Fibroblast of lung (primary cell): Measurements from ENCODE around the gene IGF1R. TPM values are rescaled to one million over a fixed set of nuclear protein-coding genes. Genes with fewer than 3 reads are reported as not detected.

Experiments used
- DNase-seq, 2 donors: peaks; one replicate each; pipeline versions ENCODE4 v3.0.0 to v3.0.0-alpha.2; 2010; ENCODE audit warnings: low read depth in 2 of 2
- H2AFZ ChIP-seq: 2 replicates; pipeline ENCODE4 v1.5.1; 2012; ENCODE audit warnings: low read length, control low read depth, inconsistent platforms
- H3K27ac ChIP-seq: 2 replicates; pipeline ENCODE4 v1.5.1; 2011; ENCODE audit warnings: low read length, control low read depth; ENCODE audit not compliant: insufficient read depth
- H3K27me3 ChIP-seq: 2 replicates; pipeline ENCODE4 v1.5.1; 2011; ENCODE audit warnings: mild to moderate bottlenecking, low read length; ENCODE audit not compliant: control insufficient read depth, insufficient read depth
- H3K36me3 ChIP-seq: 2 replicates; pipeline ENCODE4 v1.5.1; 2011; ENCODE audit warnings: low read length; ENCODE audit not compliant: control insufficient read depth, insufficient read depth
- H3K4me1 ChIP-seq: 2 replicates; pipeline ENCODE4 v1.5.1; 2011; ENCODE audit warnings: low read length; ENCODE audit not compliant: control insufficient read depth, insufficient read depth; ENCODE audit errors: extremely low read depth
- H3K4me2 ChIP-seq: 2 replicates; pipeline ENCODE4 v1.5.1; 2011; ENCODE audit warnings: low read length, control low read depth; ENCODE audit not compliant: insufficient read depth; ENCODE audit errors: extremely low read depth
- H3K4me3 ChIP-seq, 4 experiments: fragments of 200-600 bp in 1 of 4; sonication (generic) in 1 of 4; replicated peaks in 1 of 4; 2 replicates each; pipeline ENCODE4 v1.5.1; 2011 to 2016; ENCODE audit warnings: low read length in 4 of 4, low read depth in 3 of 4, mild to moderate bottlenecking in 3 of 4, control low read depth in 2 of 4, inconsistent platforms in 1 of 4, mixed read lengths in 1 of 4; ENCODE audit not compliant: insufficient read depth in 1 of 4; ENCODE audit errors: control extremely low read depth in 1 of 4
- H3K79me2 ChIP-seq: 2 replicates; pipeline ENCODE4 v1.5.1; 2012; ENCODE audit warnings: mild to moderate bottlenecking, low read length, inconsistent platforms; ENCODE audit not compliant: control insufficient read depth, insufficient read depth
- H3K9ac ChIP-seq: 2 replicates; pipeline ENCODE4 v1.5.1; 2011; ENCODE audit warnings: mild to moderate bottlenecking, low read length, control low read depth; ENCODE audit not compliant: insufficient read depth
- H3K9me3 ChIP-seq: 2 replicates; pipeline ENCODE4 v1.5.1; 2012; ENCODE audit warnings: low read depth, low read length; ENCODE audit not compliant: control insufficient read depth, insufficient read depth
- H4K20me1 ChIP-seq: 2 replicates; pipeline ENCODE4 v1.5.1; 2011; ENCODE audit warnings: low read length; ENCODE audit not compliant: control insufficient read depth, insufficient read depth; ENCODE audit errors: extremely low read depth
- EZH2 ChIP-seq: IDR thresholded peaks from 2 replicates; pipeline ENCODE4 v1.5.1; 2012; ENCODE audit warnings: low read length, control low read depth, mild to moderate bottlenecking; ENCODE audit errors: missing control alignments
- polyA plus RNA-seq, 2 donors: library from polyadenylated mRNA; depleted of rRNA in 1 of 2; stranded (reverse) in 1 of 2; unstranded in 1 of 2; fragments of >200 nt; gene quantifications; 2 replicates each; pipeline ENCODE4 v1.2.1, GENCODE V29; 2011 to 2012; ENCODE audit warnings: missing spikeins in 1 of 2
- total RNA-seq: library from RNA; depleted of rRNA; stranded (reverse); fragments of >200 nt; gene quantifications from 2 replicates; pipeline ENCODE4 v1.2.1, GENCODE V29; 2014
- TF ChIP-seq, protein P1 (sequence below), 2 donors: IDR thresholded peaks in 1 of 2; conservative IDR thresholded peaks in 1 of 2; 1 replicate in 1 of 2; 2 replicates in 1 of 2; pipeline ENCODE4 v1.5.1; 2011 to 2012; ENCODE audit warnings: low read length in 2 of 2, control low read depth in 1 of 2, inconsistent platforms in 1 of 2, low read depth in 1 of 2, mild to moderate bottlenecking in 1 of 2

Gene IGF1R
- total and polyA plus RNA-seq, 2 donors (not counting 1 experiment from before 2014, with no cell fraction given) = 14.6 to 28.6 TPM

DNA sequence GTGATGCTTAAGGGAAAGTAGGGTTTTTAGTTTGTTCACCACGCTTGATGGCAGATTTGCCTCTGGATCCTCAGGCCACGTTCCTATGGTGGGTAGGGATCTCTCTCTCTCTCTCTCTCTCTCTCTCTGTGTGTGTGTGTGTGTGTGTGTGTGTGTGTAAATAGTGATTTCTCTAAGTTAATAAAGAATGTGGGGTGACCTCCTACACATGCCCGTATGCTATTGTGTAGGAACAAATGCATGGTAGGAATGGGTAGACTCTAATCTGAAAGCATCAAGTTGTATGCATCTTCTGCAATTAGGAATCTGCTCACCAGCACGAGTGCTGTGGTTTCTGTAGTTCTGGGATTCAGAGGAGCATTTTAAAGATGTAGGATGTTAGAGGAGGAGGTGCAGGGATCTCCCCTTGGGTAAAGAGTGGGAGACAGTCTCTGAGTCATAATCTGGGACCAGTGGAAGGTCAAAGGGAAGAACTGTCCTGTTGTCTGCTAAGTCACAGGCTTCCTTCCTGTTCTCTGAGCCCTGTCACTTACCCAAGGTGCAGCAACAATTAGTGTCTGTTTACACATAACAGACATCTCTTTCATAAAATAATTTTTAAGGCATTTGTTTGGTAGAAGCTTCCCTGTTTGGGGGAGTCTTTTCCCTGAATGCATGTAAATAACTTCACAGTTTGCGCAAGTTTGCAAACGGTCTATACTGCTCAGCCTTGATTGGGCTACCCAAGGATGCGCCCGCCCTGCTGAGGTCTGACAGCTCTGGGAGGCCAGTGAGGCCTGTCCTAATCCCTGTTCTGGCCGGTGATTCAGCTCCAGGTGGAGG, 139.8 kb downstream of the IGF1R start:
- Histone ChIP-seq H3K9me3 (no peaks in the 10 kb centered on the region), H3K36me3 (no peaks in the 10 kb centered on the region), H3K79me2 (peaks cover 10% of the 10 kb centered on the region), H3K27me3 (no peaks in the 10 kb centered on the region), H2AFZ (no peak overlapping the region), H3K27ac (no peak overlapping the region), H3K4me3 (no peak overlapping the region), H4K20me1 (no peaks in the 10 kb centered on the region), H3K4me1 (peaks cover 4% of the 10 kb centered on the region), H3K4me2 (no peak overlapping the region), H3K9ac (no peak overlapping the region)
- DNase-seq = no peak
- TF ChIP-seq, protein P1, sequence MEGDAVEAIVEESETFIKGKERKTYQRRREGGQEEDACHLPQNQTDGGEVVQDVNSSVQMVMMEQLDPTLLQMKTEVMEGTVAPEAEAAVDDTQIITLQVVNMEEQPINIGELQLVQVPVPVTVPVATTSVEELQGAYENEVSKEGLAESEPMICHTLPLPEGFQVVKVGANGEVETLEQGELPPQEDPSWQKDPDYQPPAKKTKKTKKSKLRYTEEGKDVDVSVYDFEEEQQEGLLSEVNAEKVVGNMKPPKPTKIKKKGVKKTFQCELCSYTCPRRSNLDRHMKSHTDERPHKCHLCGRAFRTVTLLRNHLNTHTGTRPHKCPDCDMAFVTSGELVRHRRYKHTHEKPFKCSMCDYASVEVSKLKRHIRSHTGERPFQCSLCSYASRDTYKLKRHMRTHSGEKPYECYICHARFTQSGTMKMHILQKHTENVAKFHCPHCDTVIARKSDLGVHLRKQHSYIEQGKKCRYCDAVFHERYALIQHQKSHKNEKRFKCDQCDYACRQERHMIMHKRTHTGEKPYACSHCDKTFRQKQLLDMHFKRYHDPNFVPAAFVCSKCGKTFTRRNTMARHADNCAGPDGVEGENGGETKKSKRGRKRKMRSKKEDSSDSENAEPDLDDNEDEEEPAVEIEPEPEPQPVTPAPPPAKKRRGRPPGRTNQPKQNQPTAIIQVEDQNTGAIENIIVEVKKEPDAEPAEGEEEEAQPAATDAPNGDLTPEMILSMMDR (conservative IDR thresholded peaks at IDR 0.05 in 1 of 2, IDR thresholded peaks at IDR 0.05 in 1 of 2; ENCODE audit: low read depth in 1 of 2, low read length in 2 of 2) = no peak
- TF ChIP-seq EZH2 = no peak

DNA sequence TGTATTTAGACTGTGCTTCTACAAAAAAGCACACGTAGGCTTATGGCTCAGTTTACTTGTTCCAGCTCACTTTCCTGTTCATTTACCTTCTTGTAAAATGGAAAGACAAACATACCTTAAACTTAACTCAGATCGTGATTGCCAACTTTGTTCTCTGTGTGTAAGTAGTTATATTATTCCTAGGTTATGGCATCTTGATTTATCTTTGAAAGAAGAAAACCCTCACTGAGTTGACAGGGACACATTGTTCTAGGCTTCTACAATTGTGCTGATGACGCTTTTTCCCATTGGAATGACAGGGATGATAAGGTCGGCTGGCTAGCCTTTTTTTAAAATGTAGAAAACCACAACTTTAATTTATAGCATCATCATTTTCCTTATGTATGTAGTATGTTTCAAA, 140.7 kb downstream of the IGF1R start:
- Histone ChIP-seq H3K9me3 (no peaks in the 10 kb centered on the region), H3K27me3 (no peaks in the 10 kb centered on the region), H3K36me3 (no peaks in the 10 kb centered on the region), H2AFZ (no peak overlapping the region), H3K4me2 (no peak overlapping the region), H3K9ac (no peak overlapping the region), H3K4me1 (peaks cover 4% of the 10 kb centered on the region), H3K4me3 (no peak overlapping the region), H3K79me2 (peaks cover 10% of the 10 kb centered on the region), H4K20me1 (no peaks in the 10 kb centered on the region), H3K27ac (no peak overlapping the region)
- no peak for DNase-seq
- TF ChIP-seq EZH2 = no peak
- TF ChIP-seq, protein P1 (conservative IDR thresholded peaks at IDR 0.05 in 1 of 2, IDR thresholded peaks at IDR 0.05 in 1 of 2; ENCODE audit: low read depth in 1 of 2, low read length in 2 of 2) = no peak

DNA sequence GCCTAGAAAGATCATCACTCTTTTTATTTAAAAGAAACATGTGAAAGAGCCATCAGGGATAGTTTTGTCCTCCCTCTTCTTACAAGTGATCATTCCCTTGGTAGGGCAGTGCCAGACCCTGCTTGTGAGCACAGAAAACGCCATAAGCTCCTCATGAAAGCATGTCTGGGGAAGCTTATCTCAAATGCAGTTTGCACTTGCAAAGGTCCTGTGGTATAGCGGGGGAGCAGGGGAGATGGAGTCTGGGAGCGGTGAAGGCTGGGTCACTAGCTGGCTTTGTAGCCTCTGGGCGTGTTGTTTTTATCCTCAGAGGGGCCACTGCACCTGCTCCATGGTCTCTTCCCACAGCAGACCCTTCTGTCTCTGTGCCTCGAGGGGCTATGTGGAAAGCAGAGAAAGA, 141.9 kb downstream of the IGF1R start:
- no peaks in the 10 kb centered on the region for H4K20me1 ChIP-seq
- H3K4me1 ChIP-seq = peaks cover 4% of the 10 kb centered on the region
- H2AFZ ChIP-seq = no peak overlapping the region
- TF ChIP-seq, protein P1 (conservative IDR thresholded peaks at IDR 0.05 in 1 of 2, IDR thresholded peaks at IDR 0.05 in 1 of 2; ENCODE audit: low read depth in 1 of 2, low read length in 2 of 2) = no peak
- no peak for TF ChIP-seq EZH2
- H3K9ac ChIP-seq = no peak overlapping the region
- H3K27ac ChIP-seq = no peak overlapping the region
- H3K9me3 ChIP-seq = no peaks in the 10 kb centered on the region
- DNase-seq = no peak
- peaks cover 10% of the 10 kb centered on the region for H3K79me2 ChIP-seq
- H3K27me3 ChIP-seq = no peaks in the 10 kb centered on the region
- H3K36me3 ChIP-seq = no peaks in the 10 kb centered on the region
- H3K4me3 ChIP-seq = no peak overlapping the region
- no peak overlapping the region for H3K4me2 ChIP-seq
